ENCODE data around the gene PCDHGB7. TPM values are rescaled to one million over a fixed set of nuclear protein-coding genes. Genes with fewer than 3 reads are reported as not detected.
A peak's percentile ranks its signal among the peaks of the same experiment; 100 is the strongest.
"Not testable (repeated sequence)": the region's sequence is repeated elsewhere in the genome, so short reads cannot be mapped to it uniquely, and the experiment has no call there.

PCDHGB7 gene
- total RNA-seq, 1 donor from 2014 or later = 22.4 TPM

- H3K4me1 ChIP-seq (ENCODE audit: insufficient read depth, low read length); H3K36me3 ChIP-seq (ENCODE audit: insufficient read depth, low read length); H3K27me3 ChIP-seq (ENCODE audit: insufficient read depth, low read length); H3K4me3 ChIP-seq (ENCODE audit: insufficient read depth, low read depth, low read length); FAIRE-seq; H3K9ac ChIP-seq (ENCODE audit: low read length); DNase-seq (ENCODE audit: low read depth); H3K4me3 Mint-ChIP-seq (ENCODE audit: unreplicated experiment); H3K27me3 Mint-ChIP-seq (ENCODE audit: low read depth, unreplicated experiment); H2AFZ ChIP-seq (ENCODE audit: low read depth, low read length); H3K27ac Mint-ChIP-seq (ENCODE audit: unreplicated experiment); H3K27ac ChIP-seq (ENCODE audit: low read depth, low read length); H3K4me2 ChIP-seq (ENCODE audit: low read length); H4K20me1 ChIP-seq (ENCODE audit: insufficient read depth, low read length); H3K79me2 ChIP-seq (ENCODE audit: insufficient read depth, low read length): not testable (repeated sequence)
- Mint-ChIP-seq H3K36me3 (ENCODE audit: low read depth, unreplicated experiment) (peaks cover 33% of the 10 kb centered on the region), H3K9me3 (ENCODE audit: unreplicated experiment) (peaks cover 23% of the 10 kb centered on the region), H3K4me1 (ENCODE audit: low read depth, unreplicated experiment) (peaks cover 15% of the 10 kb centered on the region)
- peaks cover 32% of the 10 kb centered on the region for H3K9me3 ChIP-seq (ENCODE audit: insufficient read depth, low read depth, low read length)
Measured at GRCh38 chr5:141415275-141415618, 2.2 kb upstream of the PCDHGB7 start.

DNA sequence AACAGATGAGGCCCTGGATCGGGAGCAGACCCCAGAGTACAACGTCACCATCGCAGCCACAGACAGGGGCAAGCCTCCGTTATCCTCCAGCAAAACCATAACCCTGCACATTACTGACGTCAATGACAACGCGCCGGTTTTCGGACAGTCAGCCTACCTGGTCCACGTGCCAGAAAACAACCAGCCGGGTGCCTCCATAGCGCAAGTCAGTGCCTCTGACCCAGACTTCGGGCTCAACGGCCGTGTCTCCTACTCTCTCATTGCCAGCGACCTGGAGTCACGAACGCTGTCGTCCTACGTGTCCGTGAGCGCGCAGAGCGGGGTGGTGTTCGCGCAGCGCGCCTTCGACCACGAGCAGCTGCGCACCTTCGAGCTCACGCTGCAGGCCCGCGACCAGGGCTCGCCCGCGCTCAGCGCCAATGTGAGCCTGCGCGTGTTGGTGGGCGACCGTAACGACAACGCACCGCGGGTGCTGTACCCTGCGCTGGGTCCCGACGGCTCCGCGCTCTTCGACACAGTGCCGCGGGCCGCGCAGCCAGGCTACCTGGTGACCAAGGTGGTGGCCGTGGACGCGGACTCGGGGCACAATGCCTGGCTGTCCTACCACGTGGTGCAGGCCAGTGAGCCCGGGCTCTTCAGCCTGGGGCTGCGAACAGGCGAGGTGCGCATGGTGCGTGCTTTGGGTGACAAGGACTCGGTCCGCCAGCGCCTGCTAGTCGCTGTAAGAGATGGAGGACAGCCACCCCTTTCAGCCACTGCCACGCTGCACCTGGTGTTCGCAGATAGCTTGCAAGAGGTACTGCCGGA, 1.8 kb downstream of the PCDHGB7 start:
- Histone ChIP-seq H3K9ac (ENCODE audit: low read length) (no peak overlapping the region), H3K27ac (ENCODE audit: low read depth, low read length) (no peak overlapping the region), H4K20me1 (ENCODE audit: insufficient read depth, low read length) (no peaks in the 10 kb centered on the region), H3K4me3 (ENCODE audit: insufficient read depth, low read depth, low read length) (no peak overlapping the region), H3K4me2 (ENCODE audit: low read length) (no peak overlapping the region), H3K36me3 (ENCODE audit: insufficient read depth, low read length) (no peaks in the 10 kb centered on the region), H3K9me3 (ENCODE audit: insufficient read depth, low read depth, low read length) (peaks cover 51% of the 10 kb centered on the region), H3K27me3 (ENCODE audit: insufficient read depth, low read length) (no peaks in the 10 kb centered on the region), H2AFZ (ENCODE audit: low read depth, low read length) (no peak overlapping the region), H3K4me1 (ENCODE audit: insufficient read depth, low read length) (no peaks in the 10 kb centered on the region), H3K79me2 (ENCODE audit: insufficient read depth, low read length) (peaks cover 8% of the 10 kb centered on the region)
- Mint-ChIP-seq H3K4me3 (ENCODE audit: unreplicated experiment) (no peak overlapping the region), H3K36me3 (ENCODE audit: low read depth, unreplicated experiment) (peaks cover 58% of the 10 kb centered on the region), H3K4me1 (ENCODE audit: low read depth, unreplicated experiment) (peaks cover 10% of the 10 kb centered on the region), H3K27me3 (ENCODE audit: low read depth, unreplicated experiment) (no peaks in the 10 kb centered on the region), H3K27ac (ENCODE audit: unreplicated experiment) (peak overlapping the region; percentile 20), H3K9me3 (ENCODE audit: unreplicated experiment) (peaks cover 43% of the 10 kb centered on the region)
- TF ChIP-seq EZH2 (IDR thresholded peaks at IDR 0.05; ENCODE audit: insufficient read depth, low read length) = no peak
- TF ChIP-seq, protein P1, sequence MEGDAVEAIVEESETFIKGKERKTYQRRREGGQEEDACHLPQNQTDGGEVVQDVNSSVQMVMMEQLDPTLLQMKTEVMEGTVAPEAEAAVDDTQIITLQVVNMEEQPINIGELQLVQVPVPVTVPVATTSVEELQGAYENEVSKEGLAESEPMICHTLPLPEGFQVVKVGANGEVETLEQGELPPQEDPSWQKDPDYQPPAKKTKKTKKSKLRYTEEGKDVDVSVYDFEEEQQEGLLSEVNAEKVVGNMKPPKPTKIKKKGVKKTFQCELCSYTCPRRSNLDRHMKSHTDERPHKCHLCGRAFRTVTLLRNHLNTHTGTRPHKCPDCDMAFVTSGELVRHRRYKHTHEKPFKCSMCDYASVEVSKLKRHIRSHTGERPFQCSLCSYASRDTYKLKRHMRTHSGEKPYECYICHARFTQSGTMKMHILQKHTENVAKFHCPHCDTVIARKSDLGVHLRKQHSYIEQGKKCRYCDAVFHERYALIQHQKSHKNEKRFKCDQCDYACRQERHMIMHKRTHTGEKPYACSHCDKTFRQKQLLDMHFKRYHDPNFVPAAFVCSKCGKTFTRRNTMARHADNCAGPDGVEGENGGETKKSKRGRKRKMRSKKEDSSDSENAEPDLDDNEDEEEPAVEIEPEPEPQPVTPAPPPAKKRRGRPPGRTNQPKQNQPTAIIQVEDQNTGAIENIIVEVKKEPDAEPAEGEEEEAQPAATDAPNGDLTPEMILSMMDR (IDR thresholded peaks at IDR 0.05; ENCODE audit: insufficient read depth, low read depth, low read length) = no peak
- no peak for FAIRE-seq
- no peak for DNase-seq (ENCODE audit: low read depth)

DNA sequence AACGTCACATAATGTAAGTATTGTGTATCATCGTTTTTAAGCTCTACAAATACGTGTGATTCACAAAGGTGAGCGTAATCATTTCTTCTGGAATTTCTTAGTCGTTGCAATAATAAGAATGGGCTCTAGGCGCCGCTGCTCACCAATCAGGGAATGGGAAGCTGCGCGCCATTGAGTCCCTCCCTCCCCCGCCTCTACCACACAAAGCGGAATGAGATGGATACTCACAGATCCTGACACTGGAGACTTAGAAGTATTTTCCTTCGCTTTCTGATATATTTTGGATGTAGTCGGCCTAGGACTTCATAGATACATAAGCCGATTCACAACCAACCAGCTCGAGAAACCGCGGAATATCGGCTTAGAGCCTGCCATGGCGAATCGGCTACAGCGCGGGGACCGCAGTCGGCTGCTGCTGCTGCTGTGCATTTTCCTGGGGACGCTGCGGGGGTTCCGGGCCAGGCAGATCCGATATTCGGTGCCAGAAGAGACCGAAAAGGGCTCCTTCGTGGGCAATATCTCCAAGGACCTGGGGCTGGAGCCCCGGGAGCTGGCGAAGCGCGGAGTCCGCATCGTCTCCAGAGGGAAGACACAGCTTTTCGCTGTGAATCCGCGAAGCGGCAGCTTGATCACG, 3.5 kb downstream of the PCDHGB7 start, which contains the start of gene PCDHGA11:
TSS of gene PCDHGA11 (plus strand) at position 197 of the 634 bp plus-strand sequence. CDS start at position 374, 177 bp downstream.
- H3K36me3 Mint-ChIP-seq (ENCODE audit: low read depth, unreplicated experiment) = peaks cover 56% of the 10 kb centered on the region
- DNase-seq (ENCODE audit: low read depth) (peak; percentile 38), FAIRE-seq (no peak)
- H3K4me3 Mint-ChIP-seq (ENCODE audit: unreplicated experiment) = peak within 1 kb of the TSS; percentile 78
- peak within 1 kb of the TSS; percentile 34 for H3K27ac ChIP-seq (ENCODE audit: low read depth, low read length)
- peak within 1 kb of the TSS; percentile 71 for H3K9ac ChIP-seq (ENCODE audit: low read length)
- peak within 1 kb of the TSS; percentile 43 for H2AFZ ChIP-seq (ENCODE audit: low read depth, low read length)
- H3K4me2 ChIP-seq (ENCODE audit: low read length) = peak within 1 kb of the TSS; percentile 80
- H3K79me2 ChIP-seq (ENCODE audit: insufficient read depth, low read length) = peaks cover 8% of the 10 kb centered on the region
- H3K9me3 Mint-ChIP-seq (ENCODE audit: unreplicated experiment) = peaks cover 39% of the 10 kb centered on the region
- no peaks in the 10 kb centered on the region for H4K20me1 ChIP-seq (ENCODE audit: insufficient read depth, low read length)
- H3K4me3 ChIP-seq (ENCODE audit: insufficient read depth, low read depth, low read length) = peak within 1 kb of the TSS; percentile 56
- H3K4me1 Mint-ChIP-seq (ENCODE audit: low read depth, unreplicated experiment) = peaks cover 10% of the 10 kb centered on the region
- H3K27ac Mint-ChIP-seq (ENCODE audit: unreplicated experiment) = peak within 1 kb of the TSS; percentile 1
- no peak for TF ChIP-seq EZH2 (IDR thresholded peaks at IDR 0.05; ENCODE audit: insufficient read depth, low read length)
- TF ChIP-seq, protein P1 (IDR thresholded peaks at IDR 0.05; ENCODE audit: insufficient read depth, low read depth, low read length) = peak; percentile 61
- peaks cover 51% of the 10 kb centered on the region for H3K9me3 ChIP-seq (ENCODE audit: insufficient read depth, low read depth, low read length)
- no peaks in the 10 kb centered on the region for H3K27me3 Mint-ChIP-seq (ENCODE audit: low read depth, unreplicated experiment)
- no peaks in the 10 kb centered on the region for H3K27me3 ChIP-seq (ENCODE audit: insufficient read depth, low read length)
- no peaks in the 10 kb centered on the region for H3K4me1 ChIP-seq (ENCODE audit: insufficient read depth, low read length)
- H3K36me3 ChIP-seq (ENCODE audit: insufficient read depth, low read length) = no peaks in the 10 kb centered on the region

Data from astrocyte (in vitro differentiated cells and primary cell).